Ovary (tissue), 3 donors: ENCODE results near the gene CEP104.

Experiments
- POLR2A ChIP-seq: fragments of 450-650 bp; IDR thresholded peaks from one replicate; pipeline ENCODE4 v1.6.1; 2017; ENCODE audit warnings: antibody characterized with exemption, mild to moderate bottlenecking, moderate library complexity
- TF ChIP-seq, protein P1 (sequence below), 3 donors: fragments of 450-650 bp in 2 of 3; fragments of 200-600 bp in 1 of 3; IDR thresholded peaks; one replicate each; pipeline versions ENCODE4 v1.5.1 to v1.8.0; 2016 to 2022; ENCODE audit warnings: antibody characterized with exemption in 3 of 3, mild to moderate bottlenecking in 1 of 3
- donor health status: DM: no; HTN: no; CAD: no.

DNA sequence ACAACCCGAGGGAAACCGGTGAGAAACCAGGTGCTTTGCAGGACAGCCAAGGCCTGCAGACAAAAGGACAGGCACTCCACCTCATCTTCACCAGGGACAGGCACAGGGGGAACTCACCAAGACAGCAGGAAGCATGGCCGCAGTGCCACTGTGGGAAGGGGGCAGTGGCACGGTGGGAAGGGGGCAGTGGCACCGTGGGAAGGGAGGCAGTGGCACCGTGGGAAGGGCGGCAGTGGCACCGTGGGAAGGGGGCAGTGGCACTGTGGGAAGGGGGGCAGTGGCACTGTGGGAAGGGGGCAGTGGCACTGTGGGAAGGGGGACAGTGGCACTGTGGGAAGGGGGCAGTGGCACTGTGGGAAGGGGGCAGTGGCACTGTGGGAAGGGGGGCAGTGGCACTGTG is 32.4 kb downstream of the CEP104 start:
- TF ChIP-seq, protein P1, sequence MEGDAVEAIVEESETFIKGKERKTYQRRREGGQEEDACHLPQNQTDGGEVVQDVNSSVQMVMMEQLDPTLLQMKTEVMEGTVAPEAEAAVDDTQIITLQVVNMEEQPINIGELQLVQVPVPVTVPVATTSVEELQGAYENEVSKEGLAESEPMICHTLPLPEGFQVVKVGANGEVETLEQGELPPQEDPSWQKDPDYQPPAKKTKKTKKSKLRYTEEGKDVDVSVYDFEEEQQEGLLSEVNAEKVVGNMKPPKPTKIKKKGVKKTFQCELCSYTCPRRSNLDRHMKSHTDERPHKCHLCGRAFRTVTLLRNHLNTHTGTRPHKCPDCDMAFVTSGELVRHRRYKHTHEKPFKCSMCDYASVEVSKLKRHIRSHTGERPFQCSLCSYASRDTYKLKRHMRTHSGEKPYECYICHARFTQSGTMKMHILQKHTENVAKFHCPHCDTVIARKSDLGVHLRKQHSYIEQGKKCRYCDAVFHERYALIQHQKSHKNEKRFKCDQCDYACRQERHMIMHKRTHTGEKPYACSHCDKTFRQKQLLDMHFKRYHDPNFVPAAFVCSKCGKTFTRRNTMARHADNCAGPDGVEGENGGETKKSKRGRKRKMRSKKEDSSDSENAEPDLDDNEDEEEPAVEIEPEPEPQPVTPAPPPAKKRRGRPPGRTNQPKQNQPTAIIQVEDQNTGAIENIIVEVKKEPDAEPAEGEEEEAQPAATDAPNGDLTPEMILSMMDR (IDR thresholded peaks at IDR 0.05) = no peak
- TF ChIP-seq POLR2A = no peak
